OCI-LY1 (cell line): ENCODE results near the gene FCHSD1.

Experiments
- H2AFZ ChIP-seq: fragments of 200-600 bp; sonication (generic), shearing (Covaris generic); 2 replicates; pipeline ENCODE4 v1.6.0; 2014; ENCODE audit warnings: antibody characterized with exemption, mild to moderate bottlenecking, low read length
- H3F3A ChIP-seq: fragments of 200-600 bp; sonication (generic), shearing (Covaris generic); 2 replicates; pipeline ENCODE4 v1.6.0; 2014; ENCODE audit warnings: mild to moderate bottlenecking, antibody characterized with exemption, low read length, moderate library complexity; ENCODE audit not compliant: insufficient read depth
- H3K27ac ChIP-seq: fragments of 200-600 bp; sonication (generic); 2 replicates; pipeline ENCODE4 v1.5.1; 2014; ENCODE audit warnings: low read length, mixed run types, mild to moderate bottlenecking, low read depth; ENCODE audit not compliant: poor library complexity, severe bottlenecking
- H3K27me3 ChIP-seq: fragments of 200-600 bp; sonication (generic); 2 replicates; pipeline ENCODE4 v1.6.0; 2014; ENCODE audit warnings: antibody characterized with exemption, mild to moderate bottlenecking, low read length, moderate library complexity; ENCODE audit not compliant: insufficient read depth
- H3K36me3 ChIP-seq: fragments of 200-600 bp; sonication (generic); 2 replicates; pipeline ENCODE4 v1.6.1; 2014; ENCODE audit warnings: mild to moderate bottlenecking, antibody characterized with exemption, low read length, moderate library complexity, mixed read lengths; ENCODE audit not compliant: insufficient read depth
- H3K4me1 ChIP-seq: fragments of 200-600 bp; sonication (generic); 2 replicates; pipeline ENCODE4 v1.5.1; 2014; ENCODE audit warnings: mild to moderate bottlenecking, low read length, moderate library complexity; ENCODE audit not compliant: insufficient read depth, severe bottlenecking
- H3K4me2 ChIP-seq: fragments of 200-600 bp; sonication (generic), shearing (Covaris generic); 2 replicates; pipeline ENCODE4 v1.6.1; 2014; ENCODE audit warnings: low read length
- H3K4me3 ChIP-seq: fragments of 200-600 bp; sonication (generic); 2 replicates; pipeline ENCODE4 v1.5.1; 2014; ENCODE audit warnings: low read length, low read depth, mild to moderate bottlenecking, mixed read lengths; ENCODE audit not compliant: poor library complexity, severe bottlenecking
- H3K79me2 ChIP-seq: fragments of 200-600 bp; shearing (Covaris generic); 2 replicates; pipeline ENCODE4 v1.6.1; 2016; ENCODE audit warnings: mixed run types, low read length, mixed read lengths; ENCODE audit not compliant: insufficient read depth
- H3K9ac ChIP-seq: fragments of 200-600 bp; sonication (generic), shearing (Covaris generic); 2 replicates; pipeline ENCODE4 v1.6.1; 2014; ENCODE audit warnings: mild to moderate bottlenecking, low read length, mixed read lengths
- H3K9me2 ChIP-seq: fragments of 200-600 bp; sonication (generic), shearing (Covaris generic); 2 replicates; pipeline ENCODE4 v1.6.1; 2014; ENCODE audit warnings: low read depth, mild to moderate bottlenecking, low read length, mixed read lengths
- H3K9me3 ChIP-seq: fragments of 200-600 bp; shearing (Covaris generic); 2 replicates; pipeline ENCODE4 v1.6.1; 2014; ENCODE audit warnings: low read length, mixed read lengths
- H4K20me1 ChIP-seq: fragments of 200-600 bp; sonication (generic), shearing (Covaris generic); 2 replicates; pipeline ENCODE4 v1.6.0; 2016; ENCODE audit warnings: mild to moderate bottlenecking, low read length; ENCODE audit not compliant: insufficient read depth
- EZH2 ChIP-seq: fragments of 200-600 bp; sonication (generic), shearing (Covaris generic); IDR thresholded peaks from 2 replicates; pipeline ENCODE4 v1.8.0; 2017; ENCODE audit warnings: borderline replicate concordance, mixed run types, mild to moderate bottlenecking, antibody characterized with exemption, low read length, moderate library complexity, mixed read lengths
- TF ChIP-seq, protein P1 (sequence below): fragments of 200-600 bp; sonication (generic), shearing (Covaris generic); IDR thresholded peaks from 2 replicates; pipeline ENCODE4 v1.5.1; 2017; ENCODE audit warnings: mild to moderate bottlenecking, antibody characterized with exemption, low read length, moderate library complexity, mixed read lengths

The FCHSD1 gene

DNA sequence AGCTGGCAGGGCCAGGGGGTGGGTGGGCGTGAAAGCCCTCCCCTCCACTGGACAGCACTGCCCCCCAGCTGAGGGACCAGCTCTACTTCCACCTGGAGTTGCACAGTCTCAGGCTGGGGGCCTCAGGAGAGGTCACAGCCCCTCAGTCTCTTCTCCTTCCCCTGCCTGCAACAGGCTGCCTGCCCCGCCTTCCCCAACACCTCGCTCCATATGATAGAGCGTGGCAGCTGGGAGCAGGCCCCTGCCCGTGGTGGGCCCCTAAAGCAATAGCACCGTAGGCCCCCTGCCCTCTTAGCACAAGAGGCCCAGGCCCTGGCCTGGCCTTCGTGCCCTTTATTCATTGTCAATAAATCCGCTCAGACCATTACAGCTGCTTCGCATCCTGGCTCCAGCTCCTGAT lies 10.5 kb downstream of the FCHSD1 start:
- Histone ChIP-seq H3K9me2 (no peaks in the 10 kb centered on the region), H3F3A (no peaks in the 10 kb centered on the region), H3K4me1 (peaks cover 18% of the 10 kb centered on the region), H3K4me3 (no peak overlapping the region), H3K36me3 (peaks cover 59% of the 10 kb centered on the region), H3K79me2 (peaks cover 9% of the 10 kb centered on the region), H2AFZ (no peak overlapping the region), H3K9me3 (no peaks in the 10 kb centered on the region), H3K4me2 (no peak overlapping the region), H4K20me1 (no peaks in the 10 kb centered on the region), H3K27me3 (no peaks in the 10 kb centered on the region), H3K27ac (no peak overlapping the region), H3K9ac (no peak overlapping the region)
- TF ChIP-seq, protein P1, sequence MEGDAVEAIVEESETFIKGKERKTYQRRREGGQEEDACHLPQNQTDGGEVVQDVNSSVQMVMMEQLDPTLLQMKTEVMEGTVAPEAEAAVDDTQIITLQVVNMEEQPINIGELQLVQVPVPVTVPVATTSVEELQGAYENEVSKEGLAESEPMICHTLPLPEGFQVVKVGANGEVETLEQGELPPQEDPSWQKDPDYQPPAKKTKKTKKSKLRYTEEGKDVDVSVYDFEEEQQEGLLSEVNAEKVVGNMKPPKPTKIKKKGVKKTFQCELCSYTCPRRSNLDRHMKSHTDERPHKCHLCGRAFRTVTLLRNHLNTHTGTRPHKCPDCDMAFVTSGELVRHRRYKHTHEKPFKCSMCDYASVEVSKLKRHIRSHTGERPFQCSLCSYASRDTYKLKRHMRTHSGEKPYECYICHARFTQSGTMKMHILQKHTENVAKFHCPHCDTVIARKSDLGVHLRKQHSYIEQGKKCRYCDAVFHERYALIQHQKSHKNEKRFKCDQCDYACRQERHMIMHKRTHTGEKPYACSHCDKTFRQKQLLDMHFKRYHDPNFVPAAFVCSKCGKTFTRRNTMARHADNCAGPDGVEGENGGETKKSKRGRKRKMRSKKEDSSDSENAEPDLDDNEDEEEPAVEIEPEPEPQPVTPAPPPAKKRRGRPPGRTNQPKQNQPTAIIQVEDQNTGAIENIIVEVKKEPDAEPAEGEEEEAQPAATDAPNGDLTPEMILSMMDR = no peak
- no peak for TF ChIP-seq EZH2

DNA sequence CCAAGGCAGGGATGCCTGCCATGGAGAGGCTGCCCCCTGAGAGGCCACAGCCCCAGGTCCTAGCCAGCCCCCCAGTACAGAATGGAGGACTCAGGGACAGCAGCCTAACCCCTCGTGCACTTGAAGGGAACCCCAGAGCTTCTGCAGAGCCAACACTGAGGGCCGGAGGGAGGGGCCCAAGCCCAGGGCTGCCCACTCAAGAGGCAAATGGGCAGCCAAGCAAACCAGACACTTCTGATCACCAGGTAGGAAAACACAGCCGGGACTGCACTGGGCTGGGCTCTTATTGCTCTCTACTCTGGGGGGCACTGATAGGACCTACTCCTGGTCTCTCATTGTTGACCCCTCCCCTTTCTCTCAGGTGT lies 11.2 kb downstream of the FCHSD1 start:
- no peak overlapping the region for H3K9ac ChIP-seq
- no peaks in the 10 kb centered on the region for H3K9me2 ChIP-seq
- H3K4me2 ChIP-seq = no peak overlapping the region
- H3K4me3 ChIP-seq = no peak overlapping the region
- H3K79me2 ChIP-seq = peaks cover 15% of the 10 kb centered on the region
- no peak overlapping the region for H2AFZ ChIP-seq
- H3K4me1 ChIP-seq = peaks cover 24% of the 10 kb centered on the region
- no peak for TF ChIP-seq EZH2
- TF ChIP-seq, protein P1 = no peak
- peaks cover 53% of the 10 kb centered on the region for H3K36me3 ChIP-seq
- H3K27ac ChIP-seq = no peak overlapping the region
- H3K9me3 ChIP-seq = no peaks in the 10 kb centered on the region
- no peaks in the 10 kb centered on the region for H4K20me1 ChIP-seq
- H3K27me3 ChIP-seq = no peaks in the 10 kb centered on the region
- H3F3A ChIP-seq = no peaks in the 10 kb centered on the region

DNA sequence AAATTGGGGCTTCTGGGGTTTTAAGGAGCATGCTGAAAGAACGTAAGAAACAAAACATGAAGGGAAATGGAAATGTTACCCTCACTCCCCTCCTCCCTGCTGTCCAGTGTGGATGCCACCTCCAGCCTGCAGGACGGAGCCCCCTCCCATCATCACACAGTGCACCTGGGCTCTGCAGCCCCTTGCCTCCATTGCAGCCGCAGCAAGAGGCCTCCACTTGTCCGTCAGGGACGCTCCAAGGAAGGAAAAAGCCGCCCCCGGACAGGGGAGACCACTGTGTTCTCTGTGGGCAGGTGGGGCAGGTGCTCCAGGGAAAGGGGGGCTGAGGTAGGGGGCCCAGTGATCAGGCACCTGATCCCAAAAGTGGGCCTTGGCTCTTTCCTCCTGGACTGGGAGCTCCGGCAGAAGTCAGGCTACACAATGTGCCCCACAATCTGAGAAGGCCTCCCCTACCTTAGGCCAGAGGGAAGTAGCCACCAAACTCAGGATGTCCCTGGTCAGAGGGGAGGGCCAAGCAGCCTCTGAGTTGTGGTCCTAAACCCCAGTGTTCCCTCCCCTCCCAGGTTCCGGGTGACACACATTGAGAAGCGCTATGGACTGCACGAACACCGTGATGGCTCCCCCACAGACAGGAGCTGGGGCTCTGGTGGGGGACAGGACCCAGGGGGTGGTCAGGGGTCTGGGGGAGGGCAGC lies 11.7 kb downstream of the FCHSD1 start:
- H3K36me3 ChIP-seq = peaks cover 48% of the 10 kb centered on the region

More for the DNA sequence above, 11.7 kb downstream of the FCHSD1 start:
- Histone ChIP-seq H3K27ac (no peak overlapping the region), H3K27me3 (no peaks in the 10 kb centered on the region), H3F3A (no peaks in the 10 kb centered on the region), H3K4me1 (peaks cover 30% of the 10 kb centered on the region), H3K4me3 (no peak overlapping the region), H3K9ac (no peak overlapping the region), H3K4me2 (no peak overlapping the region; the same call in 1 of the 2 replicates), H3K9me3 (no peaks in the 10 kb centered on the region), H3K9me2 (no peaks in the 10 kb centered on the region), H3K79me2 (peaks cover 21% of the 10 kb centered on the region), H4K20me1 (no peaks in the 10 kb centered on the region), H2AFZ (no peak overlapping the region)
- no peak for TF ChIP-seq EZH2
- TF ChIP-seq, protein P1 = no peak
